AG04450 (cell line): ENCODE data around the gene TRIM45. TPM values are rescaled to one million over a fixed set of nuclear protein-coding genes. Genes with fewer than 3 reads are reported as not detected.

Source experiments
- CTCF ChIA-PET: fragments of 300-600, 350-600 bp; formaldehyde crosslinking; extraction: SDS; loops from one replicate; lab custom pipeline; 2022; ENCODE audit warnings: antibody characterized with exemption, inconsistent platforms; lab: Charles Lee
- POLR2A ChIA-PET: fragments of 350-600 bp; formaldehyde crosslinking; extraction: SDS; loops from one replicate; lab custom pipeline; 2021; ENCODE audit warnings: antibody characterized with exemption, inconsistent platforms; lab: Yijun Ruan, JAX
- DNase-seq: peaks from one replicate; pipeline ENCODE4 v3.0.0-alpha.2; 2011; ENCODE audit warnings: low read depth, low spot score
- H3K27ac ChIP-seq: one replicate; pipeline ENCODE4 v1.5.1; 2012; ENCODE audit warnings: low read depth, low read length, control low read depth
- H3K27me3 ChIP-seq: one replicate; pipeline ENCODE4 v1.6.0; 2012; ENCODE audit warnings: low read length; ENCODE audit not compliant: control insufficient read depth, insufficient read depth
- H3K4me3 ChIP-seq: 2 replicates; pipeline ENCODE4 v1.5.1; 2011; ENCODE audit warnings: mild to moderate bottlenecking, low read depth, low read length, control low read depth
- H3K9me3 ChIP-seq: 2 replicates; pipeline ENCODE4 v1.5.1; 2012; ENCODE audit warnings: low read length; ENCODE audit not compliant: control insufficient read depth, insufficient read depth
- CTCF ChIP-seq: IDR thresholded peaks from 2 replicates; pipeline ENCODE4 v1.5.1; 2011; ENCODE audit warnings: low read depth, low read length, control low read depth, inconsistent platforms
- polyA plus RNA-seq: library from polyadenylated mRNA; depleted of rRNA; stranded (reverse); fragments of >200 nt; gene quantifications from 2 replicates; pipeline ENCODE4 v1.2.3, GENCODE V29; 2011

The TRIM45 gene
- polyA plus RNA-seq, 1 experiment: 4.8 TPM

- ChIA-PET POLR2A (interaction anchor here (0.8 kb wide), 1 partner anchor 23 kb away, joined by 3 read pairs; no protein-coding TSS in a partner anchor), CTCF (interaction anchor here (1.2 to 1.5 kb wide), 3 partner anchors 12 to 169 kb away, joined by 6 to 7 read pairs (median 7); no protein-coding TSS in a partner anchor)
- DNase-seq: no peak
- Histone ChIP-seq H3K27ac (no peak overlapping the region), H3K27me3 (no peaks in the 10 kb centered on the region), H3K4me3 (no peak overlapping the region), H3K9me3 (no peaks in the 10 kb centered on the region)
- TF ChIP-seq CTCF: no peak
These were observed 5.3 kb downstream of the TRIM45 start for GRCh38 chr1:117116090-117116783.

DNA sequence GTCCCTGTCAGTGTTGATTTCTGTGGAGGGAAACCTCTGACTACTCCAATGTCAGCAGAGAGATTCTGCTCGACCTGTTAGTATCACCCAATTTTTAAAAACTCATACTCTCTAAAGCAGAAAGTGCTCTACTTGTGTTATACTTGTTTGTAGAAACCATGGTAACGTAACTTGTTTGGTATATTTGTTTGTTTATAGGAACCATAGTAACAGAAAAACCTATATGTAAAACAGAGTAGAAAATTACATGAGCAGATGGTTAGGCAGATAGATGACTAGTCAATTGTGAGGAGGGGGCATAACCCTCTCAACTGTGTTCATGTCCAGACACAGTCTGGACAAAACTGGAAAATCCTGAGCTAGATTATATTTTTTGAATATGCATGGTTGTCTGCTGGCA is 6.7 kb downstream of the TRIM45 start:
- Histone ChIP-seq H3K27me3 (no peaks in the 10 kb centered on the region), H3K4me3 (no peak overlapping the region), H3K9me3 (no peaks in the 10 kb centered on the region), H3K27ac (no peak overlapping the region)
- ChIA-PET POLR2A (interaction anchor here (0.9 kb wide), 1 partner anchor 18 kb away, joined by 4 read pairs; no protein-coding TSS in a partner anchor), CTCF (interaction anchor here (0.7 to 1.5 kb wide), 4 partner anchors 14 to 170 kb away, joined by 3 to 7 read pairs (median 4); no protein-coding TSS in a partner anchor)
- no peak for DNase-seq
- no peak for TF ChIP-seq CTCF

GRCh38 chr1:117113199-117113598 is 8.3 kb downstream of the TRIM45 start:
- Histone ChIP-seq H3K27me3 (no peaks in the 10 kb centered on the region), H3K4me3 (no peak overlapping the region), H3K9me3 (no peaks in the 10 kb centered on the region), H3K27ac (no peak overlapping the region)
- TF ChIP-seq CTCF: no peak
- ChIA-PET CTCF (interaction anchor here (1.2 to 2.5 kb wide), 3 partner anchors 9 to 45 kb away, joined by 5 to 12 read pairs (median 9); no protein-coding TSS in a partner anchor), POLR2A (no interaction called here)
- no peak for DNase-seq

DNA sequence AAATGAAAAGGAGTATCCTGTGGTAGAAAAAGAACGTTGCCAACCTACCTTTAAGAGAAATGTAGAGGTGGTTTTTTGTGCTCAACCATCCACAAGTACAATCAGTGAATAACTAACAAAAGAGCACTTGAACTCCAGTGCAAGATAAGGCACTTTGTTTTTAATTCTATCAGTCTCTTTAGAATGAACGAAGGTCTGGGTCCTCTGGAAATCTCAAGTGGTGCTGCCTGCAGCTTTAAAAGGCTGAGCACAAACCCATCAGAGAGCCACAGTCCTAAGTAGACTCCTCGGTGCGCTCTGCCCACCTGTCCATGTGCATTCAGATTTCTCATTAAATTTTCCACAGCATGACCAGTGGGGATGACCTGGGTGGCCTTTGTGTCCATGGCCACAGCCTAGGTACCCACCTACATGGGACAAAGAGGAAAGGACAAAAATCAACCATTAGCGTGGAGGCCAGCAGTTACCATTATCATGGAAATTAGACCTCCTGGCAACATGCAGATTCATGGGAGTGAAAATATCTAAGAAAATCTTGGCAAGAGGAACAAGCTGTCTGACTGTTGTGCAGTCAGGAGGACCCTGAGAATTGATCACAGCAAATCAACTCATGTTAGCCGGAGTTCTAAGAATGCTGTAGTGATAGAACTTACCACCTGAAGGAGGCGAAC is 9.4 kb downstream of the TRIM45 start:
- CTCF ChIA-PET: interaction anchor here (1.5 to 2.5 kb wide), 3 partner anchors 10 to 16 kb away, joined by 4 to 12 read pairs (median 9); no protein-coding TSS in a partner anchor

More for the DNA sequence above, 9.4 kb downstream of the TRIM45 start:
- H3K27me3 ChIP-seq: no peaks in the 10 kb centered on the region
- no peaks in the 10 kb centered on the region for H3K9me3 ChIP-seq
- DNase-seq: no peak
- POLR2A ChIA-PET: no interaction called here
- H3K4me3 ChIP-seq: no peak overlapping the region
- H3K27ac ChIP-seq: no peak overlapping the region
- no peak for TF ChIP-seq CTCF
